ENCODE data around the gene PRDM1.

PRDM1 gene

GRCh38 chr6:106112433-106112832 lies 26.3 kb downstream of the PRDM1 start:
- Histone ChIP-seq H3K9ac (ENCODE audit: insufficient read length) (no peak overlapping the region), H3K9me3 (ENCODE audit: low read depth, low read length) (no peaks in the 10 kb centered on the region), H3K36me3 (ENCODE audit: insufficient read depth, low read length) (no peaks in the 10 kb centered on the region), H3K27ac (no peak overlapping the region), H3K4me3 (no peak overlapping the region)
- DNase-seq (ENCODE audit: low read depth, low spot score): no peak
- TF ChIP-seq POLR2AphosphoS5 (IDR thresholded peaks at IDR 0.05; ENCODE audit: borderline replicate concordance, low read depth, low read length): no peak
- no peak for TF ChIP-seq EZH2 (IDR thresholded peaks at IDR 0.05)
- no peak for TF ChIP-seq FOXP2 (optimal IDR thresholded peaks at IDR 0.05; ENCODE audit: control extremely low read depth, extremely low read length, insufficient read depth)

GRCh38 chr6:106113256-106113959 lies 27.3 kb downstream of the PRDM1 start:
- no peak for DNase-seq (ENCODE audit: low read depth, low spot score)
- Histone ChIP-seq H3K9me3 (ENCODE audit: low read depth, low read length) (no peaks in the 10 kb centered on the region), H3K36me3 (ENCODE audit: insufficient read depth, low read length) (no peaks in the 10 kb centered on the region), H3K27ac (no peak overlapping the region), H3K4me3 (no peak overlapping the region), H3K9ac (ENCODE audit: insufficient read length) (no peak overlapping the region)
- TF ChIP-seq FOXP2 (optimal IDR thresholded peaks at IDR 0.05; ENCODE audit: control extremely low read depth, extremely low read length, insufficient read depth) (no peak), POLR2AphosphoS5 (IDR thresholded peaks at IDR 0.05; ENCODE audit: borderline replicate concordance, low read depth, low read length) (no peak), EZH2 (IDR thresholded peaks at IDR 0.05) (no peak)

GRCh38 chr6:106114492-106114891 lies 28.4 kb downstream of the PRDM1 start:
- no peak for DNase-seq (ENCODE audit: low read depth, low spot score)
- Histone ChIP-seq H3K36me3 (ENCODE audit: insufficient read depth, low read length) (no peaks in the 10 kb centered on the region), H3K27ac (no peak overlapping the region), H3K4me3 (no peak overlapping the region), H3K9ac (ENCODE audit: insufficient read length) (no peak overlapping the region), H3K9me3 (ENCODE audit: low read depth, low read length) (no peaks in the 10 kb centered on the region)
- TF ChIP-seq FOXP2 (optimal IDR thresholded peaks at IDR 0.05; ENCODE audit: control extremely low read depth, extremely low read length, insufficient read depth): no peak
- no peak for TF ChIP-seq POLR2AphosphoS5 (IDR thresholded peaks at IDR 0.05; ENCODE audit: borderline replicate concordance, low read depth, low read length)

GRCh38 chr6:106115286-106115685 lies 29.1 kb downstream of the PRDM1 start:
- TF ChIP-seq EZH2 (IDR thresholded peaks at IDR 0.05) (no peak), FOXP2 (optimal IDR thresholded peaks at IDR 0.05; ENCODE audit: control extremely low read depth, extremely low read length, insufficient read depth) (no peak), POLR2AphosphoS5 (IDR thresholded peaks at IDR 0.05; ENCODE audit: borderline replicate concordance, low read depth, low read length) (no peak)
- Histone ChIP-seq H3K4me3 (no peak overlapping the region), H3K36me3 (ENCODE audit: insufficient read depth, low read length) (no peaks in the 10 kb centered on the region), H3K9me3 (ENCODE audit: low read depth, low read length) (no peaks in the 10 kb centered on the region), H3K9ac (ENCODE audit: insufficient read length) (no peak overlapping the region), H3K27ac (no peak overlapping the region)
- DNase-seq (ENCODE audit: low read depth, low spot score): no peak

DNA sequence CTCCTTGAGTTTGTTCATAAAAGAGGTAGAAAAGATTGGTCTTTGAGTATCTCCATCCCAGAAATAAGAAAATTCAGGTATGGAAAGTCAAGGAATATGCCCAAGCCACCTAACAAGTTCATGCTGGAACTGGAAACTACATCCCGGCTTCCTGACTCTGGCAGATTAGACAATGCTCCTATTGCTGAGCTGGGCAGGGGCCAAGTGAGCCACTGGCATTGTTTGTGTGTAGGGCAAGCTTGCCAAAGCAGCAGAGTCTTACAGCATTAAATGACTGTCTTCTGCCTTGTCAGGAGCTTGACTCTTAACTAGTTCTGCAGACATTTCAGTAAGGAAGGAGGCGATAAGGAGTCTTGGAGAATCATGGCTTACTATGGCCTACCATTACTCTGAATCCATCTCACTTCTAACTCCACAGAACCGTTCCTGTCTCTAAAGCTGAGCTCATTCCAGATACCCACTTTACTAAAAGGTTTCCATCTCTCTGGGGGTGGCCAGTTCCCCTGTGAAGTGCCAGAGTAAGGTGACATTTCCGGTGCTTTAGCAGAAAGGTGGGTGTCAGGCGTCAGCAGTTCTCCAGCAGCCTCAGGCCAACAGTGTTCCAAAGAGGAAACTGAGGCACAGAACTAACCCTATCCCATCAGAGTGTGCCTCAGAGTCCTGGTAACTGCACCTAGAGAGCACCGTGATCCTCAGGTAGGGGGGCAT lies 30.1 kb downstream of the PRDM1 start:
- Histone ChIP-seq H3K36me3 (ENCODE audit: insufficient read depth, low read length) (no peaks in the 10 kb centered on the region), H3K27ac (no peak overlapping the region), H3K9ac (ENCODE audit: insufficient read length) (no peak overlapping the region), H3K9me3 (ENCODE audit: low read depth, low read length) (no peaks in the 10 kb centered on the region), H3K4me3 (no peak overlapping the region)
- TF ChIP-seq EZH2 (IDR thresholded peaks at IDR 0.05) (no peak), POLR2AphosphoS5 (IDR thresholded peaks at IDR 0.05; ENCODE audit: borderline replicate concordance, low read depth, low read length) (no peak), FOXP2 (optimal IDR thresholded peaks at IDR 0.05; ENCODE audit: control extremely low read depth, extremely low read length, insufficient read depth) (no peak)
- DNase-seq (ENCODE audit: low read depth, low spot score): no peak

- Histone ChIP-seq H3K36me3 (ENCODE audit: insufficient read depth, low read length) (no peaks in the 10 kb centered on the region), H3K9me3 (ENCODE audit: low read depth, low read length) (no peaks in the 10 kb centered on the region), H3K4me3 (no peak overlapping the region), H3K9ac (ENCODE audit: insufficient read length) (no peak overlapping the region), H3K27ac (no peak overlapping the region)
- no peak for DNase-seq (ENCODE audit: low read depth, low spot score)
- TF ChIP-seq FOXP2 (optimal IDR thresholded peaks at IDR 0.05; ENCODE audit: control extremely low read depth, extremely low read length, insufficient read depth): no peak
- no peak for TF ChIP-seq POLR2AphosphoS5 (IDR thresholded peaks at IDR 0.05; ENCODE audit: borderline replicate concordance, low read depth, low read length)
Observed at GRCh38 chr6:106117579-106117978, 31.4 kb downstream of the PRDM1 start.

- TF ChIP-seq EZH2 (IDR thresholded peaks at IDR 0.05): no peak
- TF ChIP-seq FOXP2 (optimal IDR thresholded peaks at IDR 0.05; ENCODE audit: control extremely low read depth, extremely low read length, insufficient read depth): no peak
- no peak for TF ChIP-seq POLR2AphosphoS5 (IDR thresholded peaks at IDR 0.05; ENCODE audit: borderline replicate concordance, low read depth, low read length)
- Histone ChIP-seq H3K9me3 (ENCODE audit: low read depth, low read length) (no peaks in the 10 kb centered on the region), H3K4me3 (no peak overlapping the region), H3K27ac (no peak overlapping the region), H3K9ac (ENCODE audit: insufficient read length) (no peak overlapping the region), H3K36me3 (ENCODE audit: insufficient read depth, low read length) (no peaks in the 10 kb centered on the region)
- DNase-seq (ENCODE audit: low read depth, low spot score): no peak
Observed at GRCh38 chr6:106118835-106119431, 32.8 kb downstream of the PRDM1 start.

DNA sequence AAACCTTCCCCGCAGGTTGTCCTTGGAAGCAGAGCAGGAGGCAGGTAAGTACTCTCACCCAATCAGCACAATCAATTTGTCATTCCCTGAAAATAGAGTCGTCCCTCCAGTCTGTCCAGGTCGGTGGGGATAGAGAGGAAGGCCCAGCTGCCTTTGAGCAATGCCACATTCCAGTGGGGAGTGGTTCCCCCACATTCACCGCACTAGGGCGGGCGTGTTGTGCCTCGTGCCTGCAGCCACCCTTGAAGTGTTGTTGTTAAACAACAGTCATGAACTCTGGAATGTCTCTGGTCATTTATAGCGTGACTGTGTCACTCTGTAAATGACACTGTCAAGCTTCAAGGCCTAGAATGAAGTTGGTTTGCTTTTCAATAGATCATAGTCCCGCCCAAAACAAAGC lies 33.4 kb downstream of the PRDM1 start:
- Histone ChIP-seq H3K9ac (ENCODE audit: insufficient read length) (no peak overlapping the region), H3K36me3 (ENCODE audit: insufficient read depth, low read length) (no peaks in the 10 kb centered on the region), H3K27ac (no peak overlapping the region), H3K4me3 (no peak overlapping the region), H3K9me3 (ENCODE audit: low read depth, low read length) (no peaks in the 10 kb centered on the region)
- TF ChIP-seq EZH2 (IDR thresholded peaks at IDR 0.05) (no peak), POLR2AphosphoS5 (IDR thresholded peaks at IDR 0.05; ENCODE audit: borderline replicate concordance, low read depth, low read length) (no peak), FOXP2 (optimal IDR thresholded peaks at IDR 0.05; ENCODE audit: control extremely low read depth, extremely low read length, insufficient read depth) (no peak)
- no peak for DNase-seq (ENCODE audit: low read depth, low spot score)
